Stimulated activated CD4-positive, alpha-beta T cell treated with anti-CD3 and anti-CD28 coated beads, TNF-alpha, amount 100 ng/mL, for 1 hour (primary cell): ENCODE measurements around the gene CSNK2A3.
"Not testable (repeated sequence)": the region's sequence is repeated elsewhere in the genome, so short reads cannot be mapped to it uniquely, and the experiment has no call there.

ENCODE experiments used
- DNase-seq, 3 donors: peaks; one replicate each; pipeline ENCODE4 v3.0.0-alpha.2; 2020; ENCODE audit warnings: low read depth in 3 of 3, low spot score in 1 of 3

CSNK2A3 gene

GRCh38 chr11:11380340-11380739 lies 27.3 kb upstream of the CSNK2A3 start:
- no peak for DNase-seq

- DNase-seq, result no peak
Measured at GRCh38 chr11:11379661-11380060, 26.6 kb upstream of the CSNK2A3 start.

GRCh38 chr11:11378184-11378940 lies 25.3 kb upstream of the CSNK2A3 start:
- no peak for DNase-seq

DNA sequence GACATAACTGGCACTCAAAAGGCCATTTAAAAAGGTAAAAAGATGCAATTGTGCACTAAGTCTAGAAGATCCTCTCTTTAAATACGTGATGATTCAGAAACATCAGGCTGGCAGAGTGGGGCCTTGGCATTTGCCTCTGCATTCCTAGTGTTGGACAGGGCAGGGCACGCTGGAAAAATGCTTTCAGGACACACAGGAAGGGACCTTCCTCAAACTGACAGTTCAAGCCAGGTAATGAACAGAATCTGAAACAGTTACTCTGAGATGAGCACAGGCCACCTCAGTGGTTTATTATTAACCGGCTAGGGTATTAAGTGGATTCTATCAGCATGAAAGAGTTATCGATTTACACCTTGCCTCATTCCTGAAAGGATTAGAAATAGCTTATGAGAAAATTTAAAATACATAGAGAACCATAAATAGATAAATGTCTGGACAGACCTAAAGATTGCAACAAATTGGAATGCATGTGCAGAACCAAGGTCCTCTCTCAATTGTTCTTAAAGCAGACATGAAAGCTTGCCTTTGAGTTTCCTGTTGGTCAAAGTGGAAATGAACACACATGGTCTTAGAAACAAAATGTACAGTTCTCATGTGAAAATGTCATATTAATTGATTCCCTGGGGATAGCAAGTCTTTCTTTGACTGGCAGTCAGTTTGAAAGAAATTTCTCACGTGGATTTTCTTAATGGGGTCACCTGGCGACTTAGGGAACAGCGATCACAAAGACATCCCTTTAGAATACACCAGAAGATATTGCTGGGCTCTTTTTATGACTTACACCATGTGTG lies 21.5 kb upstream of the CSNK2A3 start:
- DNase-seq, result no peak

DNA sequence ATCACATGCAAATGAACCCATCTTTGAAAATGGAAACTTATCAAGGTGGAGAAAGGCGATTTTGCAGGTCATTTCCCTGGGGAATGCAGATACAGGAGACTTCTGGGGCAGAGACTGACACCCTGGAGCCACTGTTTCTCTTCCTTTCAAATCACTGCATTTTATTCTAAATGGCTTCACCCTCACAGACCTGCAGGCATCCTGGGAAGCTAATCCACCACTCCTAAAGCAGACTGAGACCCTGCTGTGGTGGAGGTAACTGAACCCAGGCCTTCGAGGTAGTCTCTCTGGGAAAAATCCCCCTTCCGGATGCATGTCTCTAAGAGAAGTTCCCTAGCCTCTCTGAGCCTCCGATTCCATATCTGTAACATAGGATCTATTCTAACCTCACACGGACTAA lies 20.9 kb upstream of the CSNK2A3 start:
- DNase-seq, result no peak

- no peak for DNase-seq
Measured at GRCh38 chr11:11372461-11372860, 19.4 kb upstream of the CSNK2A3 start.

GRCh38 chr11:11370962-11371303 lies 17.9 kb upstream of the CSNK2A3 start:
- no peak for DNase-seq

DNA sequence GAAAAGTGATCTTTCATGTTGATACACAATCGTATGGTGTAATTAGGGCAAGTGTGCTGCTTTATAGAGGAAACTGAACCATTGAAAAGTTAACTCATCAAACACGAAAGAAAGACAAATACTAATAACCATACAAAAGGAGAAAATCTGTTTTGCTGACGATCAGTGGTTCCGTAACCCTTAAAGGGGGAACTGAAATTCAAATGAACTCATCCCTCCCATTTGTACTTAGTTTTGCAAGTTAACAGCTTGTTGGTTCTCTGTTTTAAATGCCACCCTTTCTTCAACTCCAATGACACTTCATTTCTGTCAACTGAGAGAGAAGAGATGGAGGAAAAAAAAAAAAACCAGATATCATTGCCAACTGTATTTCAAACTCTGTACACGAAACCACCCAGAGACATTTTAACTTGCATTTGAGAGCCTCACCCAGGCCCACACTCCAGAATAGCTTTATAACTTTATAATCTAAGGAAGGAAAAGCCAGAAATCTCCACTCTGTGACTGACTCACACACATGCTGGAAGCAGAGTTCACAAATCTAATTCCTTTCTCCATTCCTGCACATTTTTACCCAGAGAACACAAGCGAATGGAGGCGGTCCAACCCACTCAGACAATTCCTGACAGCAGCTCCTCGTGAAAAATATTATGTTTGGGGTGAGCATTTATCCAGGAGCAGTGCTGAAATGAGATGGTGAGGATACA lies 17.4 kb upstream of the CSNK2A3 start:
- no peak for DNase-seq

- DNase-seq, result no peak
Measured at GRCh38 chr11:11366793-11367192, 13.7 kb upstream of the CSNK2A3 start.

GRCh38 chr11:11363674-11364073 lies 10.6 kb upstream of the CSNK2A3 start:
- no peak for DNase-seq

- no peak for DNase-seq
Measured at GRCh38 chr11:11359611-11360010, 6.6 kb upstream of the CSNK2A3 start.

DNA sequence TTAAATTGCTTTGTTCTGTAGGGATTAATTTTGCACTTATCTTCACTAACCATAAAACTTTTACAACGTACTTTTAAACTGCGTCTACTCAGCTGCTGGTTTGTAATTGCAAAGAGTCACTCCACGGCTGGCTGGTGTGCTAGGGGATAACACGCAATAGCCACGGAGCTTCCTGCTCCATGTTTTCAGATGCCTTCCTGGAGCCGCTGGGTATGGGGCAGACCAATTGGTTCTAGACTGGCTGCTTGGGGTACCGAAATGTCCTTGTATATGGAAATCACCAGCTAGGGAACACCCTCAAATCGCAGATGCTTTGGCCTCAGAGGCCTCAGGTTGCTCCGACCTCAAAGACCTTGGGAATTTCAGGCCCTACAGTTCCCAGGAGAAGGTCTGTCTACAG lies 3.8 kb upstream of the CSNK2A3 start:
- DNase-seq, result no peak

DNA sequence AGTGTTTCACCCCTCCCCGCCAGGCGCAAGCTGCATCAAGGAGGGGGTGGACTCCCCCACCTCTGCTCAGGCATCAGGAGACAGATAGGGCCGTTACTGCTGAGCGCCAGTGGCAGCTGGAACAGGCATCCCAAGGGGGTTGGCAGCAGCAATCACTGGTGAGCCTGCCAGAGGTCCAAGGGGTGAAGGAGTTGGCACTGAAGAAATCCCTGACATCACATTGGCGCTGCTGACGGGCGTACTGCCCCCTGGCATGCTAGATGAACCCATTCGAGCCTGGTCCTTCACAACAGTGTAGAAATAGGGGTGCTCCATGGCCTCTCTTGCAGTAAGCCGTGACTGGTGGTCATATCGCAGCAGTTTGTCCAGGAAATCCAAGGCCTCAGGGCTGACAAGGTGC lies 1.2 kb downstream of the CSNK2A3 start:
- DNase-seq, result not testable (repeated sequence)

GRCh38 chr11:11351042-11351586 lies 1.9 kb downstream of the CSNK2A3 start:
- no peak for DNase-seq

DNA sequence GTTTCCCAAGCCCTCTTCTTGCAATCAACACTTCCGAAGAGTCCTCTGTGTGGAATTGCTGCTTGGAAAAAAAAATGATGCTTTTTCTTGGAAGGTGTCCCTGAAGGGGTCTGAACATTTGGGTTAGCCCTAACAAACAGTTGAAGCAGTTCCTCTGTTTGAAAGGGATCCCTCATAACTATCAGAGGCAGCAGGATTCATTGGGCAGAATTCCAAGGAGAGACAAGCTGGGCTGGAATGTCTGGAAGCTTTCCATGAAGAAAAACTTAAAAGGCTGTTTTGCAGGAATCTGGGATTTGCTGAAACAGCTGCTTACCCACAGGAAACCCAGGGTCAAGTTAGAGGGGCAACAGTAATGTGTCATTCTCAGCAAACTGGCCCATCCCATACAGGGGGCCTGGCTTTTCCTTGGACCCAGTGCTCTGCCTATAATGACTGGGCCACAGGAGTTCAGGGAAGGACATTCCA lies 3.1 kb downstream of the CSNK2A3 start:
- DNase-seq, result no peak

GRCh38 chr11:11349106-11349825 lies 3.8 kb downstream of the CSNK2A3 start:
- DNase-seq, result no peak

DNA sequence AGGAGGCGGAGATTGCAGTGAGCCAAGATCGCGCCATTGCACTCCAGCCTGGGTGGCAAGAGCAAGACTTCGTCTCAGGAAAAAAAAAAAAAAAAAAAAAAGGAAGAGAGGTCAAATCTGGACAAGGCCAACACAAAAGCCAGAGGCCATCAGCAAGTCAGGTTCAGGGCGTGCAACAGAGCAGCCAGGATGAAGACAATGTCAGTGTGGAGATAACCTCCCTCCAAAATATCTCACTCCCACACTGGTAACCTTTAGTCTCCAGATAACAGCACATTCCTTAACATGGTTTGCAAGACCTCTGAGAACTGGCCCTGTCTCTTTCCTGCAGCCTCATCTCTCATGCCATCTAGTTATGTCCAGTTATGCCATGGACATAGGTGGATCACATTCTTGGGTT lies 4.7 kb downstream of the CSNK2A3 start:
- DNase-seq, result no peak

DNA sequence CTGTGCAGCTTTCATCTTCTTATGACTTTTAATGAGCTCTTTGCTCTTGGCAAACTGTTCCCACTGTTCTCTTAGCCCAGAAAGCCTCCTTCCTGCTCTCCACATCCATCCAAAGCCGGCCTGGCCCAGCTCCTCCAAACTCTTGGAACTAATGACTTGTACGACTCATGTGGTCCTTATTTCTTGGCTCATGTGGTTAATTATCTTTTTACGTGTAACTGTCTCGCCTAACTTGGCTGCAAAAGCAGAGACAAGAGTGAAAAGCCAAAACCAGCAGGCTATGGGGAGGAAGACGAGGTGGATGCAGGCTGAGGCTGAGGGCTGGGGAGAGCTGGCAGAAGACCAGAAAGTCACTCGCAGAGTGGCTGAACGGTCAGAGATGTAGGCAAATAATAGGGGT lies 5.5 kb downstream of the CSNK2A3 start:
- DNase-seq, result no peak

DNA sequence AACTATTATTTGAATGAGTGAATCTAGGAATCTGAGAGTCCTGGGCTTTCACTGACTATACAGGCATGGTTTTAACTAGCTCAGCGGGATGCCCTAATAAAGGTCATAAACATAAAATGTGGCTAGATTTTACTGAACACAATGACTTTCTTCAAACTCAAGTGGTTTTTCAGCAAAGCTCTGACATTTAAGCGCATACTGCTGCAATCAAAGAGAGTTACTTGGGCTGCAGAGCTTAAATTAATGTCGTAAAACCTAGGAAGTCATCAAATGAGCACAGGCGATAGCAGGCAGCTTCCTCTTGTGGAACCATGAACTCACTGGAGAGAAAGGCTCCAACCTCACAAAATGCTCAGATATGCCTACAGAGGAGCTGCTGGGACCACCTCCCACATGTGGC lies 6.7 kb downstream of the CSNK2A3 start:
- no peak for DNase-seq

DNA sequence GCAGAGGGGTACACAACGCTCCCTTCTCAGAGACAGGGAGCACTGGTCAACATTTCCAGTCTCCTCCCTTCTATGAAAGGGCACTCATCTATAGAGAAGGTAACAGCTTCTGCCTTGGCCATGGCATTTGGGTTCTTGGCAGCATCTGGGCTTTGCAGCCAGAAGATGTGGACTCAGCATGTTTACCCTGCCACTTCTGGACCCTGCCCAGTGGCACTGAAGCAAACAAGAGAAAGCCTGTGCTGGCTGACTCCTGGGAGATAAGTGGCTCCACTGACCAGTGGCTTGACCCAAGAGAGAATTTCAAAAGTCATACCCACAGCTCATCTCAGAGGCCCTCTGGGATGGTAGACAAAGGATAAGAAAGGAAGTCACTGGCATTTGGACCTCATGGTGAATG lies 8.0 kb downstream of the CSNK2A3 start:
- no peak for DNase-seq

DNA sequence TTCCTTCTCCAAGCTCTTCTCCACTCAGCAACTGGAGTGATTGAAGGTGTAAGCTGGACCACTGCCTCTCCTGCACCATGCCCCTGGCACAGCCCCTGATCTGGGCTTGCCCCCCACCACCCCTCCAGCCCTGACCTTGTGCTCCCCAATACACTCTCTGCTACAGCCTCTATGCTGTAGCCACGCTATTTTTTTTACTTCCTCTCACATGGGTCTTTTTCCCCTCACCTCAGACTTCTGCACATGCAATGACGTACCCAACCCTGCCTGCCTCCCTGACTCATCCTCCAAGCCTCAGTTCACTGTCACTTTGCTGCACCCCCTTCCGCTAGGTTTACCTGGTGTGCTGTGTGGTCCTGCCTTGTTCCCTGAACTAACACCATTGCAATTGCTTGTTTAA lies 9.0 kb downstream of the CSNK2A3 start:
- DNase-seq, result no peak
